Adipocyte (in vitro differentiated cells): Measurements from ENCODE around the gene TNS3.
A peak's percentile ranks its signal among the peaks of the same experiment; 100 is the strongest.
"Not testable (repeated sequence)": the region's sequence is repeated elsewhere in the genome, so short reads cannot be mapped to it uniquely, and the experiment has no call there.

ENCODE experiments used
- DNase-seq: peaks from one replicate; pipeline ENCODE4 v3.0.0-alpha.2; 2015; ENCODE audit warnings: low read depth
- H3K27me3 ChIP-seq: replicated peaks from 2 replicates; pipeline ENCODE4 v1.7.0; 2013; ENCODE audit warnings: mild to moderate bottlenecking, low read length, moderate library complexity; ENCODE audit not compliant: control insufficient read depth, insufficient read depth
- H3K36me3 ChIP-seq: 2 replicates; pipeline ENCODE4 v1.7.0; 2013; ENCODE audit warnings: low read length, mild to moderate bottlenecking, moderate library complexity; ENCODE audit not compliant: control insufficient read depth, insufficient read depth, severe bottlenecking
- H3K4me1 ChIP-seq: 2 replicates; pipeline ENCODE4 v1.7.0; 2013; ENCODE audit warnings: mild to moderate bottlenecking, low read length, moderate library complexity; ENCODE audit not compliant: control insufficient read depth, insufficient read depth
- H3K4me3 ChIP-seq: 2 replicates; pipeline ENCODE4 v1.7.0; 2013; ENCODE audit warnings: mild to moderate bottlenecking, low read length, moderate library complexity
- H3K9ac ChIP-seq: 2 replicates; pipeline ENCODE4 v1.7.0; 2013; ENCODE audit warnings: mild to moderate bottlenecking, low read length, moderate library complexity
- H3K9me3 ChIP-seq: 2 replicates; pipeline ENCODE4 v1.7.0; 2013; ENCODE audit warnings: mild to moderate bottlenecking, low read length, moderate library complexity; ENCODE audit not compliant: control insufficient read depth

TNS3 gene

GRCh38 chr7:47543056-47543455, 38.9 kb downstream of the TNS3 start:
- no peak overlapping the region for H3K4me3 ChIP-seq
- no peak for DNase-seq
- H3K9me3 ChIP-seq, result no peaks in the 10 kb centered on the region
- H3K36me3 ChIP-seq, result no peaks in the 10 kb centered on the region
- peaks cover 36% of the 10 kb centered on the region for H3K27me3 ChIP-seq
- no peak overlapping the region for H3K9ac ChIP-seq
- H3K4me1 ChIP-seq, result no peaks in the 10 kb centered on the region

GRCh38 chr7:47542051-47542450, 39.9 kb downstream of the TNS3 start:
- Histone ChIP-seq H3K4me1 (no peaks in the 10 kb centered on the region), H3K36me3 (no peaks in the 10 kb centered on the region), H3K9me3 (no peaks in the 10 kb centered on the region), H3K4me3 (no peak overlapping the region), H3K27me3 (peaks cover 37% of the 10 kb centered on the region), H3K9ac (no peak overlapping the region)
- no peak for DNase-seq

GRCh38 chr7:47541485-47541884, 40.4 kb downstream of the TNS3 start:
- H3K4me3 ChIP-seq, H3K4me1 ChIP-seq, H3K36me3 ChIP-seq, H3K9ac ChIP-seq, H3K9me3 ChIP-seq, DNase-seq: not testable (repeated sequence)
- peaks cover 37% of the 10 kb centered on the region for H3K27me3 ChIP-seq

- H3K9me3 ChIP-seq, result no peaks in the 10 kb centered on the region
- no peak for DNase-seq
- H3K4me1 ChIP-seq, result peaks cover 8% of the 10 kb centered on the region
- no peaks in the 10 kb centered on the region for H3K36me3 ChIP-seq
- peaks cover 33% of the 10 kb centered on the region for H3K27me3 ChIP-seq
- no peak overlapping the region for H3K9ac ChIP-seq
- H3K4me3 ChIP-seq, result no peak overlapping the region
These were observed 41.2 kb downstream of the TNS3 start for GRCh38 chr7:47540387-47541350.

GRCh38 chr7:47540053-47540386, 41.9 kb downstream of the TNS3 start:
- Histone ChIP-seq H3K4me3 (no peak overlapping the region), H3K4me1 (peaks cover 14% of the 10 kb centered on the region), H3K27me3 (peaks cover 28% of the 10 kb centered on the region), H3K9ac (no peak overlapping the region), H3K9me3 (no peaks in the 10 kb centered on the region), H3K36me3 (no peaks in the 10 kb centered on the region)
- no peak for DNase-seq

GRCh38 chr7:47539398-47540052, 42.4 kb downstream of the TNS3 start:
- no peak overlapping the region for H3K9ac ChIP-seq
- H3K36me3 ChIP-seq, result no peaks in the 10 kb centered on the region
- peak; percentile 15 for DNase-seq
- no peak overlapping the region for H3K4me3 ChIP-seq
- H3K4me1 ChIP-seq, result peaks cover 17% of the 10 kb centered on the region
- no peaks in the 10 kb centered on the region for H3K9me3 ChIP-seq
- peaks cover 28% of the 10 kb centered on the region for H3K27me3 ChIP-seq

GRCh38 chr7:47538846-47539311, 43.0 kb downstream of the TNS3 start:
- H3K9me3 ChIP-seq, result no peaks in the 10 kb centered on the region
- peaks cover 28% of the 10 kb centered on the region for H3K27me3 ChIP-seq
- DNase-seq, result peak; percentile 22
- no peak overlapping the region for H3K4me3 ChIP-seq
- no peaks in the 10 kb centered on the region for H3K36me3 ChIP-seq
- H3K9ac ChIP-seq, result no peak overlapping the region
- H3K4me1 ChIP-seq, result peaks cover 17% of the 10 kb centered on the region

GRCh38 chr7:47537716-47538675, 43.9 kb downstream of the TNS3 start:
- H3K4me1 ChIP-seq, result peaks cover 17% of the 10 kb centered on the region
- peak; percentile 11 for DNase-seq
- H3K9me3 ChIP-seq, result no peaks in the 10 kb centered on the region
- H3K36me3 ChIP-seq, result no peaks in the 10 kb centered on the region
- peaks cover 22% of the 10 kb centered on the region for H3K27me3 ChIP-seq
- H3K4me3 ChIP-seq, result peak overlapping the region; percentile 72
- H3K9ac ChIP-seq, result peak overlapping the region; percentile 13

GRCh38 chr7:47536661-47537611, 45.0 kb downstream of the TNS3 start:
- Histone ChIP-seq H3K36me3 (no peaks in the 10 kb centered on the region), H3K27me3 (peaks cover 20% of the 10 kb centered on the region), H3K4me1 (peaks cover 17% of the 10 kb centered on the region), H3K9me3 (no peaks in the 10 kb centered on the region), H3K4me3 (peak overlapping the region; percentile 72), H3K9ac (peak overlapping the region; percentile 63)
- DNase-seq, result peak; percentile 97
